CD4-positive, alpha-beta T cell treated with Interleukin-1 beta for 1 hour (primary cell): ENCODE data around the gene GRIFIN.

ENCODE experiments used
- DNase-seq, 2 donors: peaks; one replicate each; pipeline ENCODE4 v3.0.0-alpha.2; 2020 to 2022

GRIFIN gene

GRCh38 chr7:2452643-2453270 is 23.4 kb downstream of the GRIFIN start:
- DNase-seq = no peak

GRCh38 chr7:2452074-2452507 is 24.1 kb downstream of the GRIFIN start:
- peak; percentile 21 to 27 for DNase-seq

DNA sequence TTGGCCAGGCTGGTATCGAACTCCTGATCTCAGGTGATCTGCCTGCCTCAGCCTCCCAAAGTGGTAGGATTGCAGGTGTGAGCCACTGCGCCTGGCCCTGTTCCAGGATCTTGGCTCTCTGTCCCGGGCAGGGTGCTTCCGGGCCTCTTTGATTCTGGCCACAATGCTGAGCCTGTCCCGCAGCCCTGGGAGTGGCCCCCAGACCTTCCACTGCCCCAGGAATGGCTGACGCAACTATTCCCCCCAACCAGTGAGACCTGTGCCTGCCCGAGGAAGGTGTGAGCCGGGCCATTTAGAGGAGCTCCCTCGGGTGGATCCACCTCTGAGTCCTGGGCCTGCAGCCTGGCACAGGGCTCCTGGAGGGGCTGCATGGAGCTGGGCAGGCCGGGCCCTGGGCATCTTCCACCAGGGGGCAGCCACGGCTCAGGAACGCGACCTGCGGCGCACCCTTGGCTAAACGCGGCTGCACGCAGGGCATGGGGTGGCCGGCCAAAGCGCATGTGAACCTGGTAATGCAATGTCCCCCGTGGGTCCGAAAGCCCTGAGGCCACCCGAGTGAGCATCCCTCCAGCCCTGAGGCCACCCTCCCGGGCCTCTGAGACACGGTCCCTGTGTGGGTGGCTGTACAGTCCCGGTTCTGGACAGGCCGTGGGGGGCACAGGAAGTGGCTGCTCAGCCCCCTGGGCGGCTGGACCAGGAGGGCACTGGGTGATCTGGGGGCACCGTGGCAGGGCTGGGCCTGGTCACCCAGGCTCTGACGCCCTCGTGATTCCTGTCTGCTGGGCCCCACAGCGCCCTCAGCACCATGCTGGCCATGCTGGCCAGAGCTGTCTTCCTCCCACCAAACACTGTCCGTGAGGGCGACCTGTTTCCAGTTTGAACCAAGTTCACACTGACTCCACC is 24.8 kb downstream of the GRIFIN start:
- DNase-seq = peak; percentile 74 to 77

DNA sequence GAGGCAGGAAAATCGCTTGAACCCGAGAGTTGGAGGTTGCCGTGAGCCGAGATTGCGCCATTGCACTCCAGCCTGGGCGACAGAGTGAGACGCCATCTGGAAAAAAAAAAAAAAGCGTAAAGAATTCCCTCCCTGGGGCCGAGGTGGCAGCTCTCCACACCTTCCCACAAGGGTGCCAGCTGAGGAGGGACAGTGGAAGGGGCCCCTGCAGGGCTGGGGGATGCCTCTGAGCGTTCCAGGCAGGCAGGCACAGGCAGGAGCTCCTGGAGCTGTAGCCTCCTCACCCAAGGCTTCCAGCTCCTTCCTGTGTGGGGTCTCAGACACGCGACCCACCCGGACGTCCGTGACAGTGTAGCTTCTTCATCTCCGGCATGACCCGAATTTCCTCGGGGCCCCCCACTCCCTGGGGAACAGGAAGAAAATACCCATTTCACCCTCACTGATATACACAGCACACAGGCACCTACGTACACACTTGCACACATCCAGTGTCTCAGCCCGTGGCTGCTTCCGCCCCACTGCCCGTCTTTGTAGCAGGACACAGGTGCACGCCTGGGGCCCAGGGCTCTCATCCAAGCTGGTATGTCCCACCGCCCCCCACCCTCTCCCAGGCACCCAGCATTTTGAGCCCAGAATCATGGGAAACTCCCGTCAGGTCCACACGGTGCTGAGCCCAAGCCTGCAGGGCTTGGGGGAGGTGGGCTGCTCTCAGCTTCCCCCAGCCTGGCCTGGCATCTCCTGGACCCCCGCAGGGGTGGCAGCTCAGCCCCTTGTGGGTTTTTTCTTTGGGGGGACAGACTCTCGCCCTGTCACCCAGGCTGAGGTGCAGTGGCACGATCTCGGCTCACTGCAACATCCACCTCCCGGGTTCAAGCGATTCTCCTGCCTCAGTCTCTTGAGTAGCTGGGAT is 25.7 kb downstream of the GRIFIN start:
- no peak for DNase-seq

DNA sequence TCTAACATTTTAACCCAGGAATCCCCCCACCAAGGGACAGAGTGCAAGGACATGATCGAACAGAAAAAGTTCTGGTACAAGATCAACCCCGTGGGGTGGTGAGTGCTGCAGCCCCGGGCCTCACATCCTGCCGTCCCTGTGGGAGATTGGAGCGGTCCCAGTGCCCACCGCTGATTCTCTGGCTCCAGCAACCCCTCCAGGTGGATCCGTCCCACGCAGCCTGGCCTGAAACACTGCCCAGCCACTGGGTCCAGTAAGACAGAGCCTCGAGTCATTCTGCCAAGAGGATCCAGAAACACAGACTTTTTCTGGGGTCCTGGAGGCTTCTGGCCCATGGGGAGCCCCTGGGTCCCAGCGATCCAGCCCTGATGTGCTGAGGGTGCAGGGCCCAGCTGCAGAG is 29.5 kb downstream of the GRIFIN start:
- DNase-seq = no peak

- no peak for DNase-seq
Observed at GRCh38 chr7:2445898-2446555, 30.2 kb downstream of the GRIFIN start.

DNA sequence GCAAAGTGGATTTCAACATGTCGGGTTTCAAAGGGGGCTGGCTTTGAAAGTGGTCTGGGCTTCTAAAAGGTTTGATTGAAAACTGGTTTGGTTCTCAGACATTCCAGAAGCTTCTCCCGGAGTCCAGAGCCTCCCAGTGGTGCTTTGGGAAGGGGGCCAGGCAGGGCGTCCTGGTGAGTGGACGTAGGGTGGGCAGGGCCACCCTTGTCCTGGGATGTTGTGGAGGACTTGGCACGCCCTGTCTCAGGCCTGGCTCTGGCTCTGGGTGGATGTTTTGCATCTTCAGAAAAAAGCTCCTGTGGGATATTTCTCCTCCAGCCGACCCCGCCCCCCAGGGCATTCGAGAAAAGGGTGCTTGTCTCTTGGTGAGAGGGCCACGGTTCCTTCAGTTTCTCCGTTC is 31.2 kb downstream of the GRIFIN start:
- DNase-seq = no peak

- no peak for DNase-seq
Observed at GRCh38 chr7:2444476-2444875, 31.7 kb downstream of the GRIFIN start.

DNA sequence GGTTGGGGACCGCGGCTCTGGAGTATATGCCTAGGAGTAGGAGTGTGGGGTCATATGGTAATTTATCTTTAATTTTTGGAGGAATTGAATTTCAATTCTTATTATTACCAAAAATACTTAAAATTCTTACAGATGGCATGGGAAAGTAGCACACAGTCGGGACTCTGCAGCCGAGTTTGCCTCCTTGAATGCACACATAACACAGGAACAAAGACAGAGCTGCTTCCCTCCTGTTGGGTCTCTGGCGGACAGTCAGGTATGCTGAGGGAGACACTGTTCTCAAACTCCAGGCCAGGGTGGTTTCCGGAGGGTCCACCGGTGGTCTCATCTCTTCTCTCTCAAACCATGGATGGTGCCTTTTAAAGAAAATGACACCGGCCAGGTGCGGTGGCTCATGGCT is 32.7 kb downstream of the GRIFIN start:
- no peak for DNase-seq

- no peak for DNase-seq
Observed at GRCh38 chr7:2441430-2442058, 34.7 kb downstream of the GRIFIN start.

GRCh38 chr7:2440608-2441245 is 35.5 kb downstream of the GRIFIN start:
- no peak for DNase-seq

- DNase-seq = no peak
Observed at GRCh38 chr7:2438775-2439174, 37.4 kb downstream of the GRIFIN start.

GRCh38 chr7:2438186-2438585 is 38.0 kb downstream of the GRIFIN start:
- DNase-seq = no peak

DNA sequence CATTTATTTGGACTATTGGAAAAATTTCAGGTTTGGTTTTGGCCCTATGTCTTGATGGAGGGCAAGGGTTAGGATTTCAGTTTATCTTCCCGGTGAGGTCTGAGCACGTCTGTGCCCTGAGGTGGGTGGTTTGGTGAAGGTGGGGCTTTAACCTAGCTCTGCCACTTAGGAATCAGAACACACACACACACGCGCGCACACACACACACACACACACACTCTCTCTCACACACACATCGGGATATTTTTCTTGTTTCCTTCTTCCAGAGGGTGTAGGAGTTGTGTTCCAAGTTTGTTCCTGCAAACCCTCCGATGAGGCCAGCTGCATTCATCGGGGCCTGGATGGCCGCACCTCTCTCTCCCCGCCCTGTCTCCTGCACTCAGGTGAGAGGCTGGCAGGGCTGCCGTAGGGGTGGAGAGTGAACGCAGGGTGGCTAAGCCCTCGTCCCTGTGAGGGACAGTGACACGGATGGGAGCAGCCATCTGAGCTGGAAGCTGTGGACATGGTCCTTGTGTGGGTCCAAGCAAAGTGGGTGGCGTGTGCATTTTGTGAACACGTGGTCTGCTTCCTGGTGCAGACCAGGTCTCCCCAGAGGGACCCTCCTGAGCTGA is 38.6 kb downstream of the GRIFIN start:
- no peak for DNase-seq

DNA sequence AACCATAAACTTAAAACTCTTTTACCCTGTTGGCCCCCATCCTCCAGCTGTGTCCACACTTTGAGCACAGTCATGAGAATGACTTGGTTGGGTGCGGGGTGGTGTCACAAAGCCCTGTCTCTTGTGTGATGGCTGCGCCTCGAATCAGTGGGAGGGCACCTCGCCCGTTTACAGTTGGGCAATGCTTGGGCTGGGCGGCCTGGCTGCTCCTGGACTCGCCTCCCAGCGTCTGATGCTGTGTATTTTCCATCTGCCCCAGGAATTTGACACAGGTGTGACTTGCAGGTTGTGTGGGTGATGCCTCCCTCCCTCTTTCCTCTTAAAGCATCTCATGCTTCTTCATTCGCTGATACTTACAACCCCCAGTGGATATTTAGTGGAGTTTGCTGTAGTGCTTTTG is 39.1 kb downstream of the GRIFIN start:
- DNase-seq = no peak

DNA sequence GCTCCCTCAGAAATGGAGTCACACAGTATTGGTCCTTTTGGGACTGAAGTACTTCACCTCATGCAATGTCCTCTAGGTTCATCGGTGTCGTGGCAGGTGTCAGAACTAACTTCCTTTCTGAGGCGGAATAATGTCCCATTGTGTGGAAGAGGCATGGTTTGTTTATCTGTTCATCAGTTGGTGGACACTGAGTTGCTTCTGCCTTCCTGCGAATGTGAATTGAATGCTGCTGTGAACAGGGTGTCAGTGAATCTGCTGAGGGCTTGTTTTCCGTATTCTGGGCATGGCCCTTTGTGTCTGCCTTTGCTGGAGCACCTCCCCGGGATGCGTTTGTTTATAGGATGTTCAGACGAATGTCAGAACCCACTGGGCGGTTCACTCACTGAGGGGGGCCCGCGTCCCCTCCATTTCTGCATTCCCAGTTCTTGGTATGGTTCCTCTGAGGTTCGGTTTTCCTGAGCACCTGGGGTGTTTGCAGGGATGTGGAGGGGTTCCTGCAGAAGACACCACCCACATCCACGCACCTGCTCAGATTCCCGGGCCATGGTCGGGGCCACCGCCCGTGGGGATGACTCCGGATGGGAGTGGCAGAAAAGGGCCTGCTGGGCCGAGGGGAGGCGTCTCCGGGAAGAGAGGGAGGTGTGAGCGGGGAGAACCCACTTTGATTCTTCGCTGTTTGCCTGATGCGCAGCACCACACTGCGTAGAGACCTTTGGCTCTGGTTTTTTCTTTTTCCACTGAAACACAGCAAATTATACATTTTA is 39.7 kb downstream of the GRIFIN start:
- no peak for DNase-seq

GRCh38 chr7:2435146-2435545 is 41.1 kb downstream of the GRIFIN start:
- no peak for DNase-seq

DNA sequence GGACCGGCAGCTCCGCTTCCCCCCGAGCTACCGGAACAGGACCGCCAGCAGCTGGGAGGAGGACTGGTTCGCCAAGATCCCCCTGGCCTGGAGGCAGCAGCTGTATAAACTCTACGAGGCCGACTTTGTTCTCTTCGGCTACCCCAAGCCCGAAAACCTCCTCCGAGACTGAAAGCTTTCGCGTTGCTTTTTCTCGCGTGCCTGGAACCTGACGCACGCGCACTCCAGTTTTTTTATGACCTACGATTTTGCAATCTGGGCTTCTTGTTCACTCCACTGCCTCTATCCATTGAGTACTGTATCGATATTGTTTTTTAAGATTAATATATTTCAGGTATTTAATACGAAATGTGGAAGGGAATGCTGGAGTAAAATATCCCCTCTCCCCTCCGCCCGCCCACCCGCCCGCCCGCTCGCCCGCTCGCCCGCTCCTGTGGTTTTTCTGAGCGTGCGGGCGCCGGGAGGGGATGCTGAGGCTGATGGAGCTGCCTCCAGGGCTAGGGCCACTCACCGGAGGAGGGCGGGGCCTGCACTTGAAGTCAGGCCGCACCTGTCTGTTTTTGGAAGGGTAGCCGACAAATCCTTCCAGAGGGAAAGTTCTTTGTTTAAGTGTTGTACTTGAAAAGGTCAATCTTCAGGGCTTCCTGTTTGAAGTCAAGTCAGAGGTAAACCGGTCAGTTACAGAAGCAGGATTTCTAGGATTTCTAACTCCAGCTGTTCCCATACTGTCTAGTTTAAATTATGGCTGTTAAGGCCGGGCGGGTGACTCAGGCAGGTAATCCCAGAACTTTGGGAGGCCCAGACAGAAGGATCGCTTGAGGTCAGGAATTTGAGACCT is 42.3 kb downstream of the GRIFIN start:
- no peak for DNase-seq

DNA sequence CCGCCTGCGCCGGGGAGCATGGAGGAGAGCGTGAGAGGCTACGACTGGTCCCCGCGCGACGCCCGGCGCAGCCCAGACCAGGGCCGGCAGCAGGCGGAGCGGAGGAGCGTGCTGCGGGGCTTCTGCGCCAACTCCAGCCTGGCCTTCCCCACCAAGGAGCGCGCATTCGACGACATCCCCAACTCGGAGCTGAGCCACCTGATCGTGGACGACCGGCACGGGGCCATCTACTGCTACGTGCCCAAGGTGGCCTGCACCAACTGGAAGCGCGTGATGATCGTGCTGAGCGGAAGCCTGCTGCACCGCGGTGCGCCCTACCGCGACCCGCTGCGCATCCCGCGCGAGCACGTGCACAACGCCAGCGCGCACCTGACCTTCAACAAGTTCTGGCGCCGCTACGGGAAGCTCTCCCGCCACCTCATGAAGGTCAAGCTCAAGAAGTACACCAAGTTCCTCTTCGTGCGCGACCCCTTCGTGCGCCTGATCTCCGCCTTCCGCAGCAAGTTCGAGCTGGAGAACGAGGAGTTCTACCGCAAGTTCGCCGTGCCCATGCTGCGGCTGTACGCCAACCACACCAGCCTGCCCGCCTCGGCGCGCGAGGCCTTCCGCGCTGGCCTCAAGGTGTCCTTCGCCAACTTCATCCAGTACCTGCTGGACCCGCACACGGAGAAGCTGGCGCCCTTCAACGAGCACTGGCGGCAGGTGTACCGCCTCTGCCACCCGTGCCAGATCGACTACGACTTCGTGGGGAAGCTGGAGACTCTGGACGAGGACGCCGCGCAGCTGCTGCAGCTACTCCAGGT is 43.1 kb downstream of the GRIFIN start:
- no peak for DNase-seq
